CD14-positive monocyte (primary cell): ENCODE results near the gene PLXNA2. TPM values are rescaled to one million over a fixed set of nuclear protein-coding genes. Genes with fewer than 3 reads are reported as not detected.

Source experiments
- DNase-seq, 3 donors: peaks; one replicate each; pipeline ENCODE4 v3.0.0-alpha.2; 2011 to 2022
- H2AFZ ChIP-seq: 2 replicates; pipeline ENCODE4 v1.6.0; 2012; ENCODE audit warnings: mild to moderate bottlenecking, low read depth, low read length, inconsistent platforms; ENCODE audit not compliant: insufficient read depth, poor library complexity, severe bottlenecking
- H3K27ac ChIP-seq, 2 donors: 1 replicate in 1 of 2; 2 replicates in 1 of 2; pipeline ENCODE4 v1.5.1; 2012 to 2013; ENCODE audit warnings: low read length in 2 of 2, control low read depth in 1 of 2, inconsistent platforms in 1 of 2, low read depth in 1 of 2, mild to moderate bottlenecking in 1 of 2
- H3K27me3 ChIP-seq, 2 donors: one replicate each; pipeline versions ENCODE4 v1.6.0 to v1.6.1; 2011 to 2013; ENCODE audit warnings: low read length in 2 of 2; ENCODE audit not compliant: control insufficient read depth in 2 of 2, insufficient read depth in 2 of 2
- H3K36me3 ChIP-seq, 2 donors: replicated peaks in 1 of 2; 1 replicate in 1 of 2; 2 replicates in 1 of 2; pipeline versions ENCODE4 v1.5.1 to v1.6.1; 2012 to 2013; ENCODE audit warnings: low read length in 2 of 2, control low read depth in 1 of 2, inconsistent platforms in 1 of 2, mild to moderate bottlenecking in 1 of 2; ENCODE audit not compliant: insufficient read depth in 2 of 2, control insufficient read depth in 1 of 2
- H3K4me1 ChIP-seq, 2 donors: 1 replicate in 1 of 2; 2 replicates in 1 of 2; pipeline versions ENCODE4 v1.5.1 to v1.6.1; 2012 to 2013; ENCODE audit warnings: low read length in 2 of 2, control low read depth in 1 of 2, inconsistent platforms in 1 of 2, mild to moderate bottlenecking in 1 of 2, moderate library complexity in 1 of 2; ENCODE audit not compliant: insufficient read depth in 2 of 2, control insufficient read depth in 1 of 2
- H3K4me2 ChIP-seq: replicated peaks from 2 replicates; pipeline ENCODE3; 2012; ENCODE audit warnings: low read length, moderate library complexity, mild to moderate bottlenecking; ENCODE audit not compliant: poor library complexity, severe bottlenecking; ENCODE audit errors: extremely low read depth
- H3K4me3 ChIP-seq, 3 experiments: fragments of 200-600 bp in 1 of 3; sonication (generic) in 1 of 3; replicated peaks in 1 of 3; 1 replicate in 2 of 3; 2 replicates in 1 of 3; pipeline ENCODE4 v1.5.1; 2011 to 2013; ENCODE audit warnings: low read length in 3 of 3, mild to moderate bottlenecking in 3 of 3, control low read depth in 2 of 3, low read depth in 2 of 3, inconsistent platforms in 1 of 3, moderate library complexity in 1 of 3
- H3K79me2 ChIP-seq: 2 replicates; pipeline ENCODE4 v1.6.0; 2012; ENCODE audit warnings: mild to moderate bottlenecking, control low read depth, inconsistent platforms, low read length, moderate library complexity; ENCODE audit not compliant: insufficient read depth
- H3K9ac ChIP-seq: 2 replicates; pipeline ENCODE4 v1.6.0; 2017; ENCODE audit warnings: low read length, mild to moderate bottlenecking; ENCODE audit not compliant: insufficient read depth, poor library complexity, severe bottlenecking
- H3K9me3 ChIP-seq, 2 donors: replicated peaks in 1 of 2; 1 replicate in 1 of 2; 2 replicates in 1 of 2; pipeline versions ENCODE4 v1.5.1 to v1.6.1; 2012 to 2013; ENCODE audit warnings: low read length in 2 of 2, control low read depth in 1 of 2; ENCODE audit not compliant: control insufficient read depth in 1 of 2, insufficient read depth in 1 of 2
- H4K20me1 ChIP-seq: 2 replicates; pipeline ENCODE4 v1.6.0; 2012; ENCODE audit warnings: mild to moderate bottlenecking, low read length, control low read depth, moderate library complexity; ENCODE audit not compliant: insufficient read depth
- H3K27ac Mint-ChIP-seq, 7 donors: one replicate each; pipeline ENCODE4 v1.8.0; 2020; ENCODE audit warnings: mild to moderate bottlenecking in 7 of 7, mixed read lengths in 7 of 7, moderate library complexity in 6 of 7, inconsistent platforms in 2 of 7
- H3K27me3 Mint-ChIP-seq, 3 donors: one replicate each; pipeline ENCODE4 v1.8.0; 2021 to 2022; ENCODE audit warnings: low read depth in 3 of 3, mild to moderate bottlenecking in 3 of 3, mixed read lengths in 3 of 3, moderate library complexity in 3 of 3, inconsistent platforms in 1 of 3
- H3K36me3 Mint-ChIP-seq, 2 donors: one replicate each; pipeline ENCODE4 v1.8.0; 2020; ENCODE audit warnings: mixed read lengths in 2 of 2, inconsistent platforms in 1 of 2, mild to moderate bottlenecking in 1 of 2
- H3K4me1 Mint-ChIP-seq: one replicate; pipeline ENCODE4 v1.8.0; 2020; ENCODE audit warnings: mild to moderate bottlenecking, mixed read lengths
- H3K4me3 Mint-ChIP-seq, 2 donors: one replicate each; pipeline ENCODE4 v1.8.0; 2020; ENCODE audit warnings: mild to moderate bottlenecking in 2 of 2, mixed read lengths in 2 of 2, moderate library complexity in 1 of 2
- H3K9me3 Mint-ChIP-seq, 7 donors: one replicate each; pipeline ENCODE4 v1.8.0; 2020 to 2022; ENCODE audit warnings: mixed read lengths in 7 of 7, mild to moderate bottlenecking in 6 of 7, moderate library complexity in 6 of 7, inconsistent platforms in 2 of 7
- WGBS: methylation state at CpG from one replicate; pipeline ENCODE4 v1.1.5; 2013; ENCODE audit warnings: missing lambda C conversion rate; ENCODE audit not compliant: insufficient coverage; 5-methylcytosine and 5-hydroxymethylcytosine counted together
- intact Hi-C, 2 donors: fragments of 100-400 bp; cut with micrococcal nuclease; formaldehyde crosslinking; loops; one replicate each; pipeline versions ENCODE4 v1.15.0 to v1.15.1; 2023
- polyA plus RNA-seq, 3 donors: library from polyadenylated mRNA; depleted of rRNA in 1 of 3; unstranded in 2 of 3; stranded (reverse) in 1 of 3; fragments of 300-500 nt in 2 of 3; fragments of >200 nt in 1 of 3; fragmentation: Illumina TruSeq in 2 of 3; gene quantifications; 1 replicate in 2 of 3; 2 replicates in 1 of 3; pipeline ENCODE4 v1.2.3, GENCODE V29; 2012 to 2021
- TF ChIP-seq, protein P1 (sequence below): fragments of 200-600 bp; IDR thresholded peaks from one replicate; pipeline ENCODE4 v1.8.0; 2022; ENCODE audit warnings: antibody characterized with exemption, mild to moderate bottlenecking

PLXNA2 gene
- polyA plus RNA-seq, 3 donors, result 0.75 to 2.1 (median 1.1) TPM

DNA sequence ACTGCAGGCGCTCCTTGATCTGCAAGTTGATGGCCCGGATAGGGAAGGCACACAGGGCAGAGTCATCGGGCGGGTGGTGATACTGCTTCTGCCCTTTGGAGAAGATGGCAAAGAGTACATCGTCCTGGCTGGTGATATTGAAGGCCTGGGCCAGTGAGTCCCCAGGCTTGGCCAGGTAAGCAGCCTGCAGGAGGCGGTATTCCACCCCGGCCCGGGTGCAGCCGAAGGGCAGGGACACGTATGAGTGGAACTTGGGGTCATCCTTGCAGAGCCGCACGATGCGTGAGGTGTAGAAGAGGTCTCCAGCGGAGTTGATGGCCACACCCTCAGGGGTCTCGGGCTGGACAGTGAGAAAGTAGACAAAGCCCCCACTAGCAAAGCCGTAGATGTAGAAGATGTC, 27.4 kb downstream of the PLXNA2 start:
- peaks cover 5 to 9% of the 10 kb centered on the region in 2 donors for H3K36me3 Mint-ChIP-seq
- no peaks in the 10 kb centered on the region for H3K27me3 ChIP-seq
- H3K4me1 Mint-ChIP-seq, result peaks cover 26% of the 10 kb centered on the region
- DNase-seq, result no peak
- no peaks in the 10 kb centered on the region for H4K20me1 ChIP-seq
- no peak overlapping the region for H3K4me2 ChIP-seq
- no peak overlapping the region for H3K4me3 ChIP-seq
- H3K79me2 ChIP-seq, result no peaks in the 10 kb centered on the region
- H3K4me3 Mint-ChIP-seq, result no peak overlapping the region
- no peaks in the 10 kb centered on the region for H3K9me3 Mint-ChIP-seq
- peaks cover 0 to 7% (median 5%) of the 10 kb centered on the region in 3 donors for H3K27me3 Mint-ChIP-seq
- H3K36me3 ChIP-seq, result no peaks in the 10 kb centered on the region
- no peak overlapping the region for H2AFZ ChIP-seq
- intact Hi-C loops, result no loop called here
- H3K4me1 ChIP-seq, result peaks cover 16 to 19% of the 10 kb centered on the region in 2 donors
- 94% methylated on average over 11 of the region's 16 CpGs for WGBS
- H3K27ac Mint-ChIP-seq, result peak overlapping the region in 1 of 7 donors; percentile 68
- TF ChIP-seq, protein P1, sequence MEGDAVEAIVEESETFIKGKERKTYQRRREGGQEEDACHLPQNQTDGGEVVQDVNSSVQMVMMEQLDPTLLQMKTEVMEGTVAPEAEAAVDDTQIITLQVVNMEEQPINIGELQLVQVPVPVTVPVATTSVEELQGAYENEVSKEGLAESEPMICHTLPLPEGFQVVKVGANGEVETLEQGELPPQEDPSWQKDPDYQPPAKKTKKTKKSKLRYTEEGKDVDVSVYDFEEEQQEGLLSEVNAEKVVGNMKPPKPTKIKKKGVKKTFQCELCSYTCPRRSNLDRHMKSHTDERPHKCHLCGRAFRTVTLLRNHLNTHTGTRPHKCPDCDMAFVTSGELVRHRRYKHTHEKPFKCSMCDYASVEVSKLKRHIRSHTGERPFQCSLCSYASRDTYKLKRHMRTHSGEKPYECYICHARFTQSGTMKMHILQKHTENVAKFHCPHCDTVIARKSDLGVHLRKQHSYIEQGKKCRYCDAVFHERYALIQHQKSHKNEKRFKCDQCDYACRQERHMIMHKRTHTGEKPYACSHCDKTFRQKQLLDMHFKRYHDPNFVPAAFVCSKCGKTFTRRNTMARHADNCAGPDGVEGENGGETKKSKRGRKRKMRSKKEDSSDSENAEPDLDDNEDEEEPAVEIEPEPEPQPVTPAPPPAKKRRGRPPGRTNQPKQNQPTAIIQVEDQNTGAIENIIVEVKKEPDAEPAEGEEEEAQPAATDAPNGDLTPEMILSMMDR, result no peak
- no peaks in the 10 kb centered on the region for H3K9me3 ChIP-seq
- no peak overlapping the region for H3K27ac ChIP-seq
- no peak overlapping the region for H3K9ac ChIP-seq

DNA sequence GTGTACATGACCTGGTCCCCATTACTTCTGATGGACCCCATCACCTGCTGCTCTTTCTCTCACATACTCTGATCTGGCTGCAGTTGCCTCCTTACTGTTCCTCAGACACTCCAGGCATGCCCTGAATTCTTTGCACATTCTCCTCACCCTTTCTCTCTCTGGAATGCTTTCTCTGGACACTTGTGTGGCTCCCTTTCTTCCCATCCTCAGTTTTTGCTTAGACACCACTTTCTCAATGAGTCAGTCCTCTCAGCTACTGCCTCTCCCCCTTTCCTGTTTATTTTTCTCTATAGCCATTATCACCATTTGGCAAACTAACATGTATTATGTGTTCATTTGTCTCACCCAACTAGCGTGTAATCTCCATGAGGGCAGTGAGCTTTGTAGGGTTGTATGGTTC, 28.1 kb downstream of the PLXNA2 start:
- intact Hi-C loops, result no loop called here
- no peak overlapping the region for H2AFZ ChIP-seq
- H3K27ac Mint-ChIP-seq, result no peak overlapping the region
- H3K4me3 ChIP-seq, result no peak overlapping the region
- H3K27ac ChIP-seq, result no peak overlapping the region
- H3K9ac ChIP-seq, result no peak overlapping the region
- no peak overlapping the region for H3K4me2 ChIP-seq
- no peaks in the 10 kb centered on the region for H3K9me3 ChIP-seq
- no peaks in the 10 kb centered on the region for H3K36me3 ChIP-seq
- H3K36me3 Mint-ChIP-seq, result peaks cover 5 to 9% of the 10 kb centered on the region in 2 donors
- peaks cover 17 to 19% of the 10 kb centered on the region in 2 donors for H3K4me1 ChIP-seq
- no CpG with 5 or more reads among the region's 1 CpG for WGBS
- peaks cover 29% of the 10 kb centered on the region for H3K4me1 Mint-ChIP-seq
- TF ChIP-seq, protein P1, result no peak
- DNase-seq, result no peak
- peaks cover 0 to 10% (median 5%) of the 10 kb centered on the region in 3 donors for H3K27me3 Mint-ChIP-seq
- H3K79me2 ChIP-seq, result no peaks in the 10 kb centered on the region
- H3K9me3 Mint-ChIP-seq, result no peaks in the 10 kb centered on the region
- H3K27me3 ChIP-seq, result no peaks in the 10 kb centered on the region
- H3K4me3 Mint-ChIP-seq, result no peak overlapping the region
- no peaks in the 10 kb centered on the region for H4K20me1 ChIP-seq
